ENCODE data around the gene WWC1.

The WWC1 gene

GRCh38 chr5:168415971-168416370, 124.5 kb downstream of the WWC1 start:
- peaks cover 33% of the 10 kb centered on the region for H3K27me3 Mint-ChIP-seq (ENCODE audit: low read depth)
- DNase-seq (ENCODE audit: low spot score), result no peak
- no peak overlapping the region for H3K27ac Mint-ChIP-seq
- H3K36me3 Mint-ChIP-seq (ENCODE audit: low read depth), result no peaks in the 10 kb centered on the region
- no peaks in the 10 kb centered on the region for H3K9me3 Mint-ChIP-seq
- H3K4me3 Mint-ChIP-seq, result no peak overlapping the region
- H3K4me1 Mint-ChIP-seq (ENCODE audit: low read depth), result no peaks in the 10 kb centered on the region

DNA sequence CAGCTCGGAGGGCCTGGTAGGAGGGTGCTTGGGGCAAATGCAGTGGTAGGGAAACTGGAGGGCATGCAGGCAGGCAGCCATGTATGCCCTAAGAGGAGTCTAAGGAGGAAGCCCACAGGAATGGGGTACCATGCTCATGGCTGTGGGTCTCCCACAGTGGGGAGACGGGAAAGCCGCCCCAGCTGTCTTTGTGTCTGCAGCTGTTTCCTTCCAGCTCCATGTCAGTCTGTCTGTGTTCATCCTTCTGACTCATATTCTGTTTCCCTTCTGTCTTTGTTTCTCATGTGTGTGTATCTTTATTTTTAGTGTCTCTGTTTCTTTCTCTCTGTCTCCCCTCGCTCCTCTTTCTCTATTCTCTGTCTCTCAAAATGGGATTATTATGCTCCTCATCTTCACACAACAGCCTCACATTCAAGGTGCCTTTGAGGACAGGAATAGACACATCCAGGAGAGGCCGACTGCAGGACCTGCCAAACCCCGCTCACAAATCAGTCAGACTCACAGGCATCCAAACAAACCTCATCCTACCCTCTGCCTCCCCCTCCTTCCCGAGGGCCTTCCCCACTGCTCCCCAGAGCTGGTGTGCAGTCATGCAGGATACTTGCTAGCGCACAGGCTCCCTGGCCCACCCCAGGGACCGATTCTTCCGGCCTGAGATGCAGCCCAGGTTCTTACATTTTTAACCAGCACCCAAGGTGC, 126.4 kb downstream of the WWC1 start:
- Mint-ChIP-seq H3K4me1 (ENCODE audit: low read depth) (no peaks in the 10 kb centered on the region), H3K27me3 (ENCODE audit: low read depth) (peaks cover 26% of the 10 kb centered on the region)

DNA sequence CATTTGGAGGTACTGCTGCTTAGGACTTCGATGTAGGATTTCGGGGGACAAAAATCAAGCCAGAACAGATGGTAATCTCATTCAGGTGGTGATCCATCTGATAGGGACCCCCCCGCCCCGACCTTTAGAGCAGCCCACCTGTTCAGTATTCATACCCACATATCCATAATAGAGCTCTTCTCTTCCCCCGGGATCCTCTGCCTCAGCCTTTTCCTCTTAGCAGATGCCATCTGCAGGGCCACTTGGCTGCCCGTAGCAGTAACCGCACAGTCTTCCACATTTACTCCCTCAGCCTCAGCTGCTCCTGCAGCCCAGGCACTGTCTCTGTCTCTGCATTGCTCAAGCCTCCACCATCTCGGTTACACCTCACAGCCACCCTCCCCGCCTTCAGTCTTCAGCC, 129.0 kb downstream of the WWC1 start:
- Mint-ChIP-seq H3K36me3 (ENCODE audit: low read depth) (no peaks in the 10 kb centered on the region), H3K27me3 (ENCODE audit: low read depth) (peaks cover 16% of the 10 kb centered on the region), H3K27ac (no peak overlapping the region), H3K4me3 (no peak overlapping the region), H3K4me1 (ENCODE audit: low read depth) (no peaks in the 10 kb centered on the region), H3K9me3 (no peaks in the 10 kb centered on the region)
- no peak for DNase-seq (ENCODE audit: low spot score)

More for the DNA sequence above, 126.4 kb downstream of the WWC1 start:
- Mint-ChIP-seq H3K27ac (no peak overlapping the region), H3K36me3 (ENCODE audit: low read depth) (no peaks in the 10 kb centered on the region), H3K4me3 (no peak overlapping the region), H3K9me3 (no peaks in the 10 kb centered on the region)
- DNase-seq (ENCODE audit: low spot score), result no peak

GRCh38 chr5:168422431-168422830, 131.0 kb downstream of the WWC1 start:
- Mint-ChIP-seq H3K36me3 (ENCODE audit: low read depth) (no peaks in the 10 kb centered on the region), H3K27me3 (ENCODE audit: low read depth) (peaks cover 10% of the 10 kb centered on the region), H3K4me3 (no peak overlapping the region), H3K27ac (no peak overlapping the region), H3K4me1 (ENCODE audit: low read depth) (no peaks in the 10 kb centered on the region), H3K9me3 (no peaks in the 10 kb centered on the region)
- no peak for DNase-seq (ENCODE audit: low spot score)

DNA sequence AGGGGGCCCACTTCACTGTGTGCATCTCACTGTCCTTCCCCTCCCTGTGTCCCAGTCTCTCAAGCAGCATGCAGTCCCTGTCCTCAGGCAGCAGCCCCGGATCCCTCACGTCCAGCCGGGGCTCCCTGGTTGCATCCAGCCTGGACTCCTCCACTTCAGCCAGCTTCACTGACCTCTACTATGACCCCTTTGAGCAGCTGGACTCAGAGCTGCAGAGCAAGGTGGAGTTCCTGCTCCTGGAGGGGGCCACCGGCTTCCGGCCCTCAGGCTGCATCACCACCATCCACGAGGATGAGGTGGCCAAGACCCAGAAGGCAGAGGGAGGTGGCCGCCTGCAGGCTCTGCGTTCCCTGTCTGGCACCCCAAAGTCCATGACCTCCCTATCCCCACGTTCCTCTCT, 132.0 kb downstream of the WWC1 start:
- H3K27ac Mint-ChIP-seq, result no peak overlapping the region
- peaks cover 10% of the 10 kb centered on the region for H3K27me3 Mint-ChIP-seq (ENCODE audit: low read depth)

GRCh38 chr5:168423971-168424370, 132.5 kb downstream of the WWC1 start:
- H3K4me1 Mint-ChIP-seq (ENCODE audit: low read depth), result no peaks in the 10 kb centered on the region
- no peak overlapping the region for H3K4me3 Mint-ChIP-seq
- no peak overlapping the region for H3K27ac Mint-ChIP-seq
- peaks cover 10% of the 10 kb centered on the region for H3K27me3 Mint-ChIP-seq (ENCODE audit: low read depth)
- no peaks in the 10 kb centered on the region for H3K9me3 Mint-ChIP-seq
- H3K36me3 Mint-ChIP-seq (ENCODE audit: low read depth), result no peaks in the 10 kb centered on the region
- DNase-seq (ENCODE audit: low spot score), result no peak

More for the DNA sequence above, 132.0 kb downstream of the WWC1 start:
- Mint-ChIP-seq H3K4me1 (ENCODE audit: low read depth) (no peaks in the 10 kb centered on the region), H3K4me3 (no peak overlapping the region), H3K36me3 (ENCODE audit: low read depth) (no peaks in the 10 kb centered on the region), H3K9me3 (no peaks in the 10 kb centered on the region)
- no peak for DNase-seq (ENCODE audit: low spot score)

DNA sequence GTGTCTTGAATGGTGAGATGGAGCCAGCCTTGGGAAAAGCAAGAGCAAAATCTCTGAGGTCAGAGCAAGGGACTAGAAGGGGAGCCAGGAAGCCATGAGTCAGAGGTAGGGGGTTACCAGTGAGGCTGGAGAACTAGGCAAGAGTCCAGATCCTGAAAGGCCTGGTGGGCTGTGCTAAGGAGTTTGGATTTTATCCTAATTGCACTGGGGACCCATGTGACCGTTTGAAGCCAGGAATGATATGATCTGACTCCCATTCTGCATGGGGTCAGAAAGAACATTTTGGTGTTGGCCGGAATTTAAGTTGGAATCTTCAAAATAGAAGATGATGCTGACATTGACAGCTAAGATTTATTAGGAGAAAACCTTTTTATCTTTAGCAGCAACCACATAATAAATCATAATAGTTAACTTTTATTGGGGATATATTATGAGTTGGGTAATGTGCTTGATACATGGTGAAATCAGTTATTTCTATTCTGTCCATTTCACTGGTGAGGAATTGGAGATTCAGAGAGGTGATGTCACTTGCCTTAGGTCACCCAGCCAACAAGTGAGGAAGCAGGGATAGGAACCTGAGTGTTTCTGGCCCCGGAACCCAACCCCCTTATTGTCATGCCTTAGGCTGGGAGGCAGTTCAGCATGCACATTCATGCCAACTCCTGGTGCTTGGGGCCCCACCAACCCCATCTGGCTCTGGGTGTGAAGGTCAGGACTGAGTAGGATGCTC, 133.3 kb downstream of the WWC1 start:
- DNase-seq (ENCODE audit: low spot score), result no peak
- no peak overlapping the region for H3K27ac Mint-ChIP-seq
- H3K9me3 Mint-ChIP-seq, result no peaks in the 10 kb centered on the region
- H3K4me3 Mint-ChIP-seq, result no peak overlapping the region
- no peaks in the 10 kb centered on the region for H3K4me1 Mint-ChIP-seq (ENCODE audit: low read depth)
- peaks cover 10% of the 10 kb centered on the region for H3K27me3 Mint-ChIP-seq (ENCODE audit: low read depth)
- H3K36me3 Mint-ChIP-seq (ENCODE audit: low read depth), result no peaks in the 10 kb centered on the region

- Mint-ChIP-seq H3K4me3 (no peak overlapping the region), H3K4me1 (ENCODE audit: low read depth) (no peaks in the 10 kb centered on the region), H3K27me3 (ENCODE audit: low read depth) (peaks cover 4% of the 10 kb centered on the region), H3K27ac (no peak overlapping the region), H3K9me3 (no peaks in the 10 kb centered on the region), H3K36me3 (ENCODE audit: low read depth) (no peaks in the 10 kb centered on the region)
- DNase-seq (ENCODE audit: low spot score), result no peak
Observed at GRCh38 chr5:168426007-168426863, 134.8 kb downstream of the WWC1 start.

DNA sequence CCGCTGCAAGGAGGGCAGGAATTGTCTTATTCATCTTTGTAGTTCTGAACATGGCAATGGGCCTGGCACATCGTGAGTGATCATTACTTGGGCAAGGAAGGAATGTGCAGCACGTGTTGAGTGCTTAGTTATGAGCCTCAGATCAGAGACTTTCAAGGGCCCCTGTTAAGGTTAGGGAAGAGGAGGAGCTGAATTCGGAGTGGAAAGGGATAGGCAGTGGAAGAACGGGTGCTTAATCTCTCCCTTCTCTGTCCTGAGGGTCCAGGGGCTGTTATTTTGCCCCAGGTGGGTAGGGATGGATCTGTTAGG, 135.4 kb downstream of the WWC1 start:
- Mint-ChIP-seq H3K27ac (no peak overlapping the region), H3K36me3 (ENCODE audit: low read depth) (no peaks in the 10 kb centered on the region), H3K4me3 (no peak overlapping the region), H3K9me3 (no peaks in the 10 kb centered on the region), H3K27me3 (ENCODE audit: low read depth) (peaks cover 2% of the 10 kb centered on the region), H3K4me1 (ENCODE audit: low read depth) (no peaks in the 10 kb centered on the region)
- no peak for DNase-seq (ENCODE audit: low spot score)

- no peak for DNase-seq (ENCODE audit: low spot score)
- Mint-ChIP-seq H3K4me1 (ENCODE audit: low read depth) (no peaks in the 10 kb centered on the region), H3K36me3 (ENCODE audit: low read depth) (no peaks in the 10 kb centered on the region), H3K27ac (no peak overlapping the region), H3K27me3 (ENCODE audit: low read depth) (peaks cover 2% of the 10 kb centered on the region), H3K9me3 (no peaks in the 10 kb centered on the region), H3K4me3 (no peak overlapping the region)
Observed at GRCh38 chr5:168427224-168427623, 135.8 kb downstream of the WWC1 start.

DNA sequence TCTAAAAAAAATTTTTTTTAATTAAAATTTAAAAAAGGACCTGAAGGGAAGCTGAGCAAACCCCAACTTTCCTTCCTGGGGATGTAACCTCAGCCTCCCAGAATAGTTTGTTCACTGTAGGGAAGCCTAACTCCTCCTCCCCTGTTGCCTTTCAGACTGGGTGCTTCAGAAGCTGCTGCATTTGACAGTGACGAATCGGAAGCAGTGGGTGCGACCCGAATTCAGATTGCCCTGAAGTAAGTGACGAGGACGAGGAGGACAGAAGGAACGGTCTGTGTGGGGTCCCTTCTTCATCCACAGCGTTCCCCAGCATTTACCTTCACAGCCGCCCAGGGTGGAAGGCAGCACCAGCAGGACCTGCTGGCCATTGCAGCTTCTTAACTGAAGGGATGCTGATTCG, 137.1 kb downstream of the WWC1 start:
- DNase-seq (ENCODE audit: low spot score), result no peak
- no peak overlapping the region for H3K27ac Mint-ChIP-seq
- H3K4me1 Mint-ChIP-seq (ENCODE audit: low read depth), result no peaks in the 10 kb centered on the region
- H3K36me3 Mint-ChIP-seq (ENCODE audit: low read depth), result no peaks in the 10 kb centered on the region
- peaks cover 2% of the 10 kb centered on the region for H3K27me3 Mint-ChIP-seq (ENCODE audit: low read depth)
- H3K9me3 Mint-ChIP-seq, result no peaks in the 10 kb centered on the region
- H3K4me3 Mint-ChIP-seq, result no peak overlapping the region

DNA sequence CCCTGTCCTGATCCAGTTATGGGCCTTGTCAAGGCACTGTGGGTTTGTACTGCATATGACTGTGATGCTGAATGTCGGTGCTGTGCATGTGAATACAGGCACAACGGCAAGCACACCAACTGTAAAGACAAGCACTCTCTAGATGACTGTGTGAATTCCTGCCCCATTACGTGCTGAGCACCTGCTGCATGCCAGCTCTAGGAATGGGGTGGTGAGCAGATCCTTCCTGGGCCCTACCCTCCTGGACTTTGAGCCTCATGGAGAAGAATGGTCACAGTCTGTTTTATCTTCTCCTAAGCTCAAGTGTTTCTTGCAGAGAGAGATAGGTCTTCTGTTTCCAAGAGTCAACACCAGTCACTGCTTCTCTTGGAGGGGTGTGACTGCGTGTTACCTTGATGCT, 138.9 kb downstream of the WWC1 start:
- H3K27me3 Mint-ChIP-seq (ENCODE audit: low read depth), result peaks cover 2% of the 10 kb centered on the region
- no peaks in the 10 kb centered on the region for H3K36me3 Mint-ChIP-seq (ENCODE audit: low read depth)
- no peaks in the 10 kb centered on the region for H3K4me1 Mint-ChIP-seq (ENCODE audit: low read depth)
- H3K27ac Mint-ChIP-seq, result no peak overlapping the region
- no peak overlapping the region for H3K4me3 Mint-ChIP-seq
- H3K9me3 Mint-ChIP-seq, result no peaks in the 10 kb centered on the region
- DNase-seq (ENCODE audit: low spot score), result no peak

- H3K4me3 Mint-ChIP-seq, result no peak overlapping the region
- no peak overlapping the region for H3K27ac Mint-ChIP-seq
- H3K27me3 Mint-ChIP-seq (ENCODE audit: low read depth), result peaks cover 2% of the 10 kb centered on the region
Observed at GRCh38 chr5:168432903-168433302, 141.5 kb downstream of the WWC1 start.

GRCh38 chr5:168434001-168434400, 142.6 kb downstream of the WWC1 start:
- no peak for DNase-seq (ENCODE audit: low spot score)
- Mint-ChIP-seq H3K27me3 (ENCODE audit: low read depth) (peaks cover 2% of the 10 kb centered on the region), H3K27ac (no peak overlapping the region), H3K9me3 (no peaks in the 10 kb centered on the region), H3K4me1 (ENCODE audit: low read depth) (no peaks in the 10 kb centered on the region), H3K36me3 (ENCODE audit: low read depth) (no peaks in the 10 kb centered on the region), H3K4me3 (no peak overlapping the region)

More at GRCh38 chr5:168432903-168433302, 141.5 kb downstream of the WWC1 start:
- Mint-ChIP-seq H3K9me3 (no peaks in the 10 kb centered on the region), H3K4me1 (ENCODE audit: low read depth) (no peaks in the 10 kb centered on the region), H3K36me3 (ENCODE audit: low read depth) (no peaks in the 10 kb centered on the region)
- DNase-seq (ENCODE audit: low spot score), result no peak

Measured in T-helper 2 cell treated with Interferon-gamma antibody and Interleukin-4, amounts not matched to agents 5 μg/mL and 100 μg/mL, for 36 hours (primary cell).